Esophagus squamous epithelium (tissue), 4 donors: Measurements from ENCODE around the gene TMEM33.

Experiments used
- CTCF ChIP-seq, 6 experiments: fragments of 450-650 bp in 4 of 6; fragments of 200-600 bp in 2 of 6; sonication (generic) in 2 of 6; IDR thresholded peaks; one replicate each; pipeline ENCODE4 v1.5.1; 2016 to 2019; ENCODE audit warnings: antibody characterized with exemption in 6 of 6, mild to moderate bottlenecking in 4 of 6, moderate library complexity in 4 of 6
- POLR2A ChIP-seq, 4 donors: fragments of 450-650 bp; IDR thresholded peaks; one replicate each; pipeline ENCODE4 v1.6.1; 2017; ENCODE audit warnings: antibody characterized with exemption in 4 of 4, mild to moderate bottlenecking in 4 of 4, moderate library complexity in 3 of 4

- TF ChIP-seq CTCF (IDR thresholded peaks at IDR 0.05): no peak
- no peak for TF ChIP-seq POLR2A (IDR thresholded peaks at IDR 0.05)
Observed at GRCh38 chr4:41967392-41967791, 32.2 kb downstream of the TMEM33 start.
